Activated CD8-positive, alpha-beta memory T cell treated with anti-CD3 and anti-CD28 coated beads for 48 hours (primary cell): Measurements from ENCODE around the gene NDUFB3.

Experiments
- DNase-seq, 3 experiments: peaks; one replicate each; pipeline ENCODE4 v3.0.0-alpha.2; 2020; ENCODE audit warnings: low read depth in 2 of 3, low spot score in 2 of 3

NDUFB3 gene

DNA sequence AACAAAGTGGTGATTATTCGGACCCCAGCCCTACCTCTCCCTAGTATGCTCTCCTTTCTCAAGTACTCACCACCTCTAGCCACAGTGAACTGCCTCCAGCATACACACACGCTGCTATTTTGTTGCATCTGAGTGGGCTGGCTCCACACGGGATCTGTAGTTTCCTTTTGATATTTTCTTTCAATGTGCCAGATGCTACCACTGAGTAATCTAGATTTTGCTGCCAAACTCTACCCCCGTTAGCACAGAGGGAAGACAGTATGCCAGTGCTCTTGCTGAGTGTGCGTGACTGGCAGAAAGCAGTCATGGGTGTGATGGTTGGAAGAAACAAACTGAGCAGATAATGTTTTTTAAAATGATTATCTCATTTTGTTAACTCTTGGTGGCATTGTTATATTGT is 55.8 kb downstream of the NDUFB3 start:
- DNase-seq, result peak in 1 of 3 experiments; percentile 21

DNA sequence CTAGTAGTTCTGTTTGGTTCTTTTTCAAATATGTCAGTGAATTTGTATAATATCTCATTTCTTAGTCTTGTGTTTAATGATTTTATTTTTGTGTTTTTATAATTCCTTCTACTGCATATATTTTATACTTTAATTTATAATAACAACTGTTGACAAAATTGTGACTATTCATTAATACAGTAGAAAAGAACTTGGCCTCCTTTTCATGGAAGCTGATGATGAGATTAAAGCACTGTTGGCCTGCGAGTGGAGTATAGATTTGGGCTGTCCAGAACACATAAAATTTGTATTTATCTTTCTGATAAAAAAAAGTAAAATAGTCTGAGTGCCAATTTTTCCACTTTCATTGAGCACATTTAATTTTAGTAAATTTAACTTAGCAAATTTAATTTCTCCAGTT is 56.2 kb downstream of the NDUFB3 start:
- DNase-seq, result no peak

DNA sequence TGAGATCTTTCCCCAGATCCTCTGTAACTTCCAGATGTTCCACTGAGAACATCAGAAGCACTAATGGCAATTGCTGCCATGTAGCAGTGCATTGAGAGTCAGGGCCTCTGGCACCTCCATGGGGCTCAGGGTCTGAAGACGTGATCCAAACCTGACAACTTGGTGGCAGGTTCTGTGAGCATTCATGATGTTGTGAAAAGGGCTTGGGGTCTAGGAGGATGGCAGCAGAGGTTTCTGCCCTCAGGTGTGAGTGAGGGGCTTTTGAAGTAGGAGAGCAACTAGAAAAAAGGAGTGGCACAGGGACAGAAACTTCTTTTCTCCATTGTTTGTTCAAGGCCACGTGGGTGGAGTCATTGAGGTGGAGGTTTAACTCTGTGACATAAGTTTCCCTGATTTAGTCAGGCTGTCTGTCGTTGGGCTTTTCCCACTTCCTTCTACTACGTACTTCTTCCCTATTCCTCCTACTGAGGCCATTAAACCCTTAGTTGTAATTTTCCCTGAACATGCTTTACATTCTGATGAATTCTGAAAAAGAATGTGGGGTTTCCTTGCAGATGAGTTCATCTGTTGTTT is 57.2 kb downstream of the NDUFB3 start:
- DNase-seq, result peak in 1 of 3 experiments; percentile 17

DNA sequence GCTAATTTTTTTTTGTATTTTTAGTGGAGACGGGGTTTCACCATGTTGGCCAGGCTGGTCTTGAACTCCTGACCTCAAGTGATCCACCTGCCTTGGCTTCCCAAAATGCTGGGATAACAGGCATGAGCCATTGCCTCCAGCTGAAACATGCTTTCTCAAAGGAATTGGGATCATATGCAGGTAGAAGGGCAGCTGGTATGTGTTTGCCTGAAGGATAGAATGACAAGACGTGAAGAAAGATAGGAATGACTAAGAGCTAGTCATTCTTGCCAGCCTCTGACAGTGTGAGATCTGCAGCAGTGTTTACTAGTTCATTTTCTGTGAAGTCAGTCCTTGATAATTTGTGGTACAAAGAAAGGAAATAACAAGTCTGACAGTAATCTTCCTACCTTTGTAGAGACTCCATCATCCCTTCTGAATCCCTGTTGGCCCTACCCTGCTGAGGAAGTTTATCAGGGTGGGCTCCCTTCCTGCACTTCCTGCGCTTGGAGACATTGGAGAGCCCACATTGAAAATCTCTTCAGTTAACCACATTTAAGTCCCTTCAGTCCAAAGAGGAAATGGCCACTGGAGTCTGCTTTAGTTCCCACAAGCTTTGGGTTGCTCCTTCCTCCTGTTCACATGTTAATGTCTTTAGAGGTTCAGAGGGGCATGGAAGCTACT is 58.9 kb downstream of the NDUFB3 start:
- no peak for DNase-seq

DNA sequence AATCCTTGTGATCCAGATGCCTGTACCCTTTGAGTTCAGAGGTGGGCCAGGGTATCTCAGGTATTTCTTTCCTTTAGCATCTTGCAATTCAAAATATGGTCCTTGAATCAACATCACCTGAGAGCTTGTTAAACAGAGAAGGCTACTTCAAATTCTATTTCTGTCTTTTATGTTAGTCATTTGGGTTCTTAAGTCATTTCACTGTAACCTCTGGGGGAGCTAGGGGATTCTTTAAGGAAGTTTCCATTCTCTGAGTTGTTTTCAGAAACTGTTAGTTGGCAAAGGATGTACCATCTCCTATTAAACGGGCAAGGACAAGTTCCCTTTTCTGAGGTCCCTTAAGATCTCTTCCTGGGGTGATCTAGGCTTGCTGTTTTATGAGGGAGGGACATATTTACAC is 60.7 kb downstream of the NDUFB3 start:
- DNase-seq, result no peak
